GM13977 (cell line): ENCODE data around the gene RHOBTB1.

Experiments
- DNase-seq: peaks from one replicate; pipeline ENCODE4 v3.0.0; 2012; ENCODE audit warnings: low spot score
- in situ Hi-C: fragments of 300-500 bp; cut with MboI; formaldehyde crosslinking; loops from one replicate; pipeline ENCODE4 v1.12.0; 2022; ENCODE audit warnings: low sequenced_read_pairs, low pct_unique_long_range_greater_than_20kb, mixed read lengths, inconsistent platforms; ENCODE audit not compliant: unreplicated experiment
- TF ChIP-seq, protein P1 (sequence below): IDR thresholded peaks from 2 replicates; pipeline ENCODE4 v1.5.1; 2012; ENCODE audit warnings: mild to moderate bottlenecking, control low read depth; ENCODE audit not compliant: insufficient read depth; ENCODE audit errors: extremely low read depth, missing control alignments

Gene RHOBTB1

DNA sequence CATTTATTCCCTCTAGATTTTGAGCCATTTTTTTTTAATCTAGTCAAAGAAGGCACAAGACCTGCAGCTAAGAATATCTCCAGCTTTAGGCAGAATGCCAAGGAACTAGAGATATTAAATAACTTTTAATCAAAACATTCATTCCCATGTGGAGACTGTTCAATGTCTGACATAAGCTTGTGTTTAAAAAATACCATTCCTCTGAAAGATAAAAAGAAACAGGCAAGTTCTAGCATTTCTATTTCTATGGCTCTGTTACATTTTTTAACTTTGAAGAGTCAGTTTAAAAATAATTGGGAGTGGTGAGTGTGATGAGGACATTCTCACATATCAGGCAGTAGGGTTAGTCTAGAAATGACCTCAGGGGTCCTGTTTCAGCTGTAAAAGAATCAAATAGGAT lies 48.0 kb downstream of the RHOBTB1 start:
- TF ChIP-seq, protein P1, sequence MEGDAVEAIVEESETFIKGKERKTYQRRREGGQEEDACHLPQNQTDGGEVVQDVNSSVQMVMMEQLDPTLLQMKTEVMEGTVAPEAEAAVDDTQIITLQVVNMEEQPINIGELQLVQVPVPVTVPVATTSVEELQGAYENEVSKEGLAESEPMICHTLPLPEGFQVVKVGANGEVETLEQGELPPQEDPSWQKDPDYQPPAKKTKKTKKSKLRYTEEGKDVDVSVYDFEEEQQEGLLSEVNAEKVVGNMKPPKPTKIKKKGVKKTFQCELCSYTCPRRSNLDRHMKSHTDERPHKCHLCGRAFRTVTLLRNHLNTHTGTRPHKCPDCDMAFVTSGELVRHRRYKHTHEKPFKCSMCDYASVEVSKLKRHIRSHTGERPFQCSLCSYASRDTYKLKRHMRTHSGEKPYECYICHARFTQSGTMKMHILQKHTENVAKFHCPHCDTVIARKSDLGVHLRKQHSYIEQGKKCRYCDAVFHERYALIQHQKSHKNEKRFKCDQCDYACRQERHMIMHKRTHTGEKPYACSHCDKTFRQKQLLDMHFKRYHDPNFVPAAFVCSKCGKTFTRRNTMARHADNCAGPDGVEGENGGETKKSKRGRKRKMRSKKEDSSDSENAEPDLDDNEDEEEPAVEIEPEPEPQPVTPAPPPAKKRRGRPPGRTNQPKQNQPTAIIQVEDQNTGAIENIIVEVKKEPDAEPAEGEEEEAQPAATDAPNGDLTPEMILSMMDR, result no peak
- DNase-seq, result no peak
- in situ Hi-C loops, result no loop called here

DNA sequence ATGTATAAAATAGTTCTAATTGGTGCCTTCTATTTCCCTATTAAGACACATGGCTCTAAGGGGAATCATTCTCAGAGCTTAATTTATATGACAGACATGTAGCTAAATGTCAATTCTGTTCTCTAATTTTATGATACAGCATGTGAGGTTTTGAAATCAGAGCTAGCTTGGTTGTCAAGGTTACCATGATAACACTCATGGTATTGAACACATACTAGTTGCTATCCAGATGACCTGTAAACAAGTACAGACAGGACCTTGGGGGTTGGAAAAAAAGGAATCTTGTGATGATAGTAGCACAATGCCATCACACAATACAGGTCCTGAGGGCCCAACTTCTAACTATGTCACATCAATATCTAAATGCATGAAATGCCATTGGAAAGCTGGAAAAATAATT lies 49.2 kb downstream of the RHOBTB1 start:
- in situ Hi-C loops, result no loop called here
- TF ChIP-seq, protein P1, result no peak
- no peak for DNase-seq

DNA sequence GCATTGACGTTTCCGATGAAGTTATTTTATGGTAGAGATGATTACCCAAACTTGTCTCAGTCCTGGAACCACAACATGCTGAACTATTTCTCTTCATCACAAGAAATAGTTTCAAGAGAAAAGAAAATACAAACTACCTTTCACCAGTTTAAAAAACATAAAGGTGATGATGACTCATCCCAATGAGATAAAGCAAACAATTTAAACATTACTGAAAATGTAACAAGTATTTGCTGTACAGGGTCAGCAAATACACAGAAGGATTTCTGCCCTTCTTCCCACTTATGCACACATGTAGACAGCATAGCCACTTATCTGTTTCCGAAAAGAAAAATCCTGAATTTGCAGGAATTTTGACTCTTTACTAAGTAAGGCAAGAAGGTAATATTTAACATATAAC lies 50.8 kb downstream of the RHOBTB1 start:
- TF ChIP-seq, protein P1, result no peak
- no peak for DNase-seq
- in situ Hi-C loops, result no loop called here

DNA sequence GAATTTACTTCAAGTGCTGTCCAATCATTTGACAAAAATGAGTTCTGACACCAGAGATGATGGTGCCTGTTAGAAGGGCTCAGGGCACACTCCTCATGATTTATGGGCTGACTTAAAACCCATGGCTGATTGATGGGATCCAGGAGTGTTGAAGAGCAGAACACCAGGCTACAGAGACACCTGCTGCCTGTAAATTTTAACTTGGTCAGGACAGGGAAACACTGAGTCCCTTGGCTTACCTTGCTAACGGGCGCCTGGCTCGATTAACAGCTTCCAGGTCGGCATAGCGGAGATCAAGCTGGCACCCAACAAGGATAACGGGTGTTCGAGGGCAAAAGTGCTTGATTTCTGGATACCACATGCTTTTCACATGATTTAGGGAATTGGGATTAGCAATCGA lies 51.4 kb downstream of the RHOBTB1 start:
- in situ Hi-C loops, result no loop called here

DNA sequence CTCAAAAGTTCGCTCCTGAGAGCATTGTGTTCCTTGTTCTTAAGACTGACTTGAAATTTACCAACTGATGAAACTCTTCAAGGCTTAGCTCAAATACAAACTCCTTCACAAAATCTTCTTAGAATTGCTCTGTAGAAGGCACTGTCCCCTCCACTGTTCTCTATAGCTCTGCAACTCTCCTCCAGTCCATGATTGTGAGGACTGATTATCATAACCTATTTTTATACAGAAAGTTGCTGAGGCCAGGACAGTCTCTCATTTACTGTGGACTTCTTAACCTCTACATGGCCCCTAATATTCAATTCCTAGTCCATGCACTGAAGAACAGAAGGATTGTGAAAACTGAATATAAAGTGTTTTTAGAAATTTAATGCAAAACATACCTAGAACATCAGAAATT lies 53.2 kb downstream of the RHOBTB1 start:
- no peak for DNase-seq
- in situ Hi-C loops, result no loop called here
- TF ChIP-seq, protein P1, result no peak

More for the DNA sequence above, 51.4 kb downstream of the RHOBTB1 start:
- TF ChIP-seq, protein P1, result no peak
- DNase-seq, result no peak

DNA sequence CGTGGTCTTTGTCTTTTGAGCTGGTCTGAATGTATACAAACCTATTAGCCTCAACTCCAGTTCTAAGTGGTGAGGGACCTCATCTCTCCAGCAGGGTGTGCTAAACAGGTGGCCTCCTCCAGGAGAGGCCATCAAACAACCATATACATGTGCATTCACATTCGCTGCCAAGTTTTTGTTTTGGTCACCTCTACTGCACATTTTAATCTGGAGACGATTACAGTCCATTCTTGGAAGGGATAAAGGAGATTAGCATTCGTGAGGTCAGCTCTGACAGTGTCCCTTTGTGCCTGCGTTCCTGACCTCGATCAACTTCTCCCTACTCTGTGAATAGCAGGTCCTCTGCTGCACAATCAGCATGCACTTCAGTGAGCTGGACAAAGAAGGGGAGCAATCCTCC lies 60.8 kb downstream of the RHOBTB1 start:
- in situ Hi-C loops, result no loop called here
- TF ChIP-seq, protein P1, result peak; percentile 40
- DNase-seq, result peak; percentile 28

DNA sequence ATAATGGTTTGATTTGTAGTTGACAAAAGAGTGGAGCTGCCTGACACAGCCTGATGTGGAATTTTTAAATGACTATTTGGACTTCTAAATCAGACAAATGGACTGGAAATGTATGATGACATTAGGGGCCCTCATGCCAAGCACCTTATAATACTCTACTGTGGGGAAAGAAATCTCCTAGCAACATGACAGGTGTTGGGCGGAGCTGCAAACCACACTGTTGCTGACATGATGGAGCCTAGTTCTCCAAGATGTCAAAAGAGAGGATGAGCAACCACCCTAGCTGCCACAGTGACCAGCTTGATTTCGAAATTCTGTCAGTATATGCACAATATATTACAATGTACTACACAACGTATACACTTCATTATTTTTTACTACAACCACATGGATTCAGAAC lies 65.8 kb downstream of the RHOBTB1 start:
- TF ChIP-seq, protein P1, result no peak
- DNase-seq, result no peak
- in situ Hi-C loops, result no loop called here
